Brain microvascular endothelial cell (primary cell): ENCODE data around the gene ZNF423.

Source experiments
- DNase-seq: peaks from one replicate; pipeline ENCODE4 v3.0.0-alpha.2; 2020
- H3K27ac ChIP-seq: fragments of 250-450 bp; sonication (Bioruptor Pico); 2 replicates; pipeline ENCODE4 v1.5.1; 2020; ENCODE audit warnings: mild to moderate bottlenecking, moderate library complexity
- H3K27me3 ChIP-seq: fragments of 250-450 bp; sonication (Bioruptor Pico); replicated peaks from 2 replicates; pipeline ENCODE4 v1.5.1; 2020; ENCODE audit warnings: mild to moderate bottlenecking
- H3K36me3 ChIP-seq: fragments of 250-450 bp; sonication (Bioruptor Pico); replicated peaks from 2 replicates; pipeline ENCODE4 v1.5.1; 2020; ENCODE audit warnings: mild to moderate bottlenecking
- H3K4me3 ChIP-seq: 2 replicates; pipeline ENCODE4 v1.5.1; 2011; ENCODE audit warnings: low read depth, mild to moderate bottlenecking, control low read depth, low read length, moderate library complexity
- CTCF ChIP-seq: IDR thresholded peaks from 2 replicates; pipeline ENCODE4 v1.5.1; 2011; ENCODE audit warnings: low read depth, mild to moderate bottlenecking, moderate library complexity, low read length, control low read depth, inconsistent platforms; ENCODE audit errors: missing control alignments
- in situ Hi-C: cut with HindIII; loops from 2 replicates; pipeline ENCODE4 v1.10.0; 2017; ENCODE audit warnings: low sequenced_read_pairs, low pct_ligation_motif_present

The ZNF423 gene

DNA sequence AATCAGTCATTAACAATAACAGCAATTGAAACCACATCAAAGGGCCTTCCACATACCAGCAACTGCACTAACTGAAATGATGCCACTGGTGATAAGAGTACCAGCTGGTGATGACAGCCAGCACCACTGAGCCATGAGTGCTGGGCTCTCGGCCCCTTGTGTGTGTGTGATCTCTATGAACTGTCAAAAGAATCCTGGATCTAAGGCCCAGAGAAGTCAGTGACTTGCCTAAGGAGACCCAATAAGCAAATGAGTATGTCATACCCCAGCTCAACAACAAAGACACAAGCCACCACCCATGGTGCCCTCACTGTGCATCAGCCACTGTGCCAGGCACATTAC, 220.9 kb downstream of the ZNF423 start:
- no peak for TF ChIP-seq CTCF
- Histone ChIP-seq H3K27ac (no peak overlapping the region), H3K4me3 (no peak overlapping the region), H3K36me3 (no peaks in the 10 kb centered on the region), H3K27me3 (no peaks in the 10 kb centered on the region)
- in situ Hi-C loops: no loop called here
- no peak for DNase-seq

DNA sequence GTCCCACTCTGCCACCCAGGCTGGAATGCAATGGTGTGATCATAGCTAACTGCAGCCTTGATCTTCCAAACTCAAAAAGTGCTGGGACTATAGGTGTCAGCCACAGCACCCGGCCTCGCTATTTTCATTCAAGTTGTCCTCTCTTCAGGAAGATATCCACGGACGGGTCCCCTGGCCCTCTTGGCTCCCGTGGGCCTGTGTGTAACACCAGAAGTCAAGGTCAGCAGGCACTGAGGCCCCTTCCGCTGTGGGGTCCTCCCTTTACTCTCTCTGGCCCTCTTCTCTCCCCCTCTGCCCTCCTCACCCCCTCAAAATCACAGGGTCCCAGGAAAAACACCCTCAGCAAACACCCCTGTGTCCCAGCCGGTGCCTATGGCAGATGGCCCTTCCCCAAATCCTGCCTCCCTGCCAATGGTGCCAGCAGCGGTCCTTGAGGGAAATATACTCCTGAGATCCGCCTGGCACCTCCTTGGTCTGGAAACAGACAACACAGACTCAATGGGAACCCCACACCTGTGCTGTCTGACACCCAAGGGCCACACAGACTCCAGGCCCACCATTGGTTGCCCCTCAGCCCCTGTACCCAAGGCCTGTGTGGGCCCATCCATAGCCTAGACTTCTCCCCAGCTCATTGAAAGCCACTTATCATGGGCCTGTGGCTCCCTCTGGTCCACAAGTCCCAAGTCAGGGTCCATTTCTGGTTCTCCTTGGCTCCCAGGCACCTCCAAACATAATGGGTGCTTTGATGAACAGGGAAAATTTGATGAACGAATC, 221.5 kb downstream of the ZNF423 start:
- Histone ChIP-seq H3K27ac (no peak overlapping the region), H3K36me3 (no peaks in the 10 kb centered on the region), H3K4me3 (no peak overlapping the region), H3K27me3 (no peaks in the 10 kb centered on the region)
- in situ Hi-C loops: no loop called here
- DNase-seq: no peak
- no peak for TF ChIP-seq CTCF

DNA sequence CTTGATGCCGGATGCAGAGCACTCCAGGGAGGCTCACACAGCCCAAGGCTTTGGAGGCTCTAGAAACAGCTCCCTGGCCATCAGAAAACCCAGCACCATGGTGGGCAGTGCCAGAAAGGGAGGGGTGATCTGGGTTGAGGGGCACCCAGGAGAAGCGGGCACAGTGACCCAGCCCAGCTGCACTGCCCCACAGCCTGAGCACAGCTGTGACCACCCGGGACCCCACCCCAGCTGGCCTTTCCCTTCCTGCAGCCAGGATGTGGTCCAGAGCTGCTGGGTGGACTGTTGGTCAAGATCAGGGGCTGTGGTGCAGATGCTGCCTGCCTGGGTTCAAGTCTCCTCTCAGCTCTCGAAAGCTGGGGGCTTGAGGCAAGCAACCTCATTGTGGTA, 223.1 kb downstream of the ZNF423 start:
- no peaks in the 10 kb centered on the region for H3K27me3 ChIP-seq
- no peak for DNase-seq
- H3K27ac ChIP-seq: no peak overlapping the region
- in situ Hi-C loops: no loop called here
- TF ChIP-seq CTCF: no peak
- H3K4me3 ChIP-seq: no peak overlapping the region
- no peaks in the 10 kb centered on the region for H3K36me3 ChIP-seq

DNA sequence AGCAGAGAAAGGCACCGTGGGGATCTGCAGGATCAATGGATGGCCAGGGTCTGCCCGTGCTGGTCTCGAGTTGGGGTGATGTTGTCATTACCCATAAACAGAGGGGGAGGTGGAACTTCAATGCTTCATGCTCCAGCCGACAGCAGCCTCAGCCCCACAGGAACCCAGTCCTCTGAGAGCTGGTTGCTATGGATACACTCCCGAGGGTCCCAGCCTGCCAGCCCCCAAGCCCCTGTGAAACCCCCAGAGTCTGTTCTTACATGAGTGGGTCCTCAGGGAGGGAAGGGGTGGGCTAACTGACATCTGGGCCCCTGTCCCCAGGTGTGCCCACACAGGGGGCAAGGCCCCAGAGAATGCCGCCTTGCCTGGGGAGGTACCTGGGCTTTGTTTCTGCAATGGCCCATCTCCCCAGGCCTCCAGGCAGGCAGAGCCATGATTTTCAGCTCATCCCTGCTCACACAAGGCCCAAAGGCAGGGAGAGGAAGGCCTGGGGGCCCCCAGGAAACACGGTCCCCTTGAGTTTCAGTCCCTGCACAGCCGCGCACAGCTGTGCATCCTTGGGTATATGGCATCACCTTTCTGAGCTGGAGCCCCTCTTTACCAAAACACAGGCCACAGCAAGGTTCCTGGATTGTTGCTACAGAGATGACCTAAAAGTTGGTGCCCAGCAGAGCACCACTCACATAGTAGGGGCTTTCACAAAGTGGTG, 223.7 kb downstream of the ZNF423 start:
- TF ChIP-seq CTCF: no peak
- DNase-seq: no peak
- H3K4me3 ChIP-seq: no peak overlapping the region
- no peaks in the 10 kb centered on the region for H3K27me3 ChIP-seq
- no peaks in the 10 kb centered on the region for H3K36me3 ChIP-seq
- no peak overlapping the region for H3K27ac ChIP-seq
- in situ Hi-C loops: no loop called here

DNA sequence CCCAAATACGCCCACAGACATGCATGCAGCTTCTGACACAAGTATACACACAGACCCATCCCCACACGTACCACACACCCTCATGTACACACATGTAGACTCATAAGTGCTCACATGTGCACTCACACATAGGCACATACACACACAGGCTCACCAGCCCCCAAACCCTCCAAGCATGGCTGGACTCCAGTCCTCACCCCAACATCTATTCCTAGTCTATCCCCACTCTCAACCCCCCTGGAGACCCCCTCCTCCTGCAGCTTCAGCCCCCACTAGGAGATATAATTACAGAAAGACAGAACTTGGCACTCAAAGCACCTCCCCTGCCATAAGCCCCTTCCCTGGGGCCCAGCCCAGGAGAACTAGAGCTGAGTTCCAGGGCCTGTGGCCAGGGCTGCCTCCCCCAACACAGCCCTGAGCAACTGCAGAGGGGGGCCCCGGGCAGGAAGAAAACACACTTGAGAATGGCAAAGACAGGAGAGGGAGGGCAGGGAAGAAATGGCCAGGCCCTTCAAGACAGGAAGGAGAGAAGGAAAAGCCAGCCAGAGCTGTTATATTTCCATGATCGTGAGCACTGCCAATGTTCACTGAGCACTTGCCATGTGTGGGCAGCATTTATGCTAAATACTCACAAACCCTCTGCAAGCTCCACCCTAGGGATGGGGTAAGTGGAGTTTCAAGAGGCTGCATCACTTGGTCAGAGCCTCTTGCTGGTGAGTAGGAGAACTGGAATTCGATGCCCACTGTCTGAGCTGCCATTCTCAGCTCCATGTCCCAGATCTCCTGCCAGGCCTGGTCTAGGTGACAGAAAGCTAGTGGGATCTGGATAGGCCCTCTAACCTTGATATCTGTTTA, 224.5 kb downstream of the ZNF423 start:
- no peak overlapping the region for H3K4me3 ChIP-seq
- in situ Hi-C loops: no loop called here
- TF ChIP-seq CTCF: no peak
- no peaks in the 10 kb centered on the region for H3K36me3 ChIP-seq
- H3K27ac ChIP-seq: no peak overlapping the region
- DNase-seq: no peak
- no peaks in the 10 kb centered on the region for H3K27me3 ChIP-seq
